Tibial nerve (tissue), 3 donors: ENCODE measurements around the gene PTGR3.

ENCODE experiments used
- POLR2A ChIP-seq, 2 donors: fragments of 450-650 bp; IDR thresholded peaks; one replicate each; pipeline ENCODE4 v1.6.1; 2017; ENCODE audit warnings: antibody characterized with exemption in 2 of 2, mild to moderate bottlenecking in 2 of 2, moderate library complexity in 2 of 2
- TF ChIP-seq, protein P1 (sequence below), 5 experiments: fragments of 200-600 bp in 3 of 5; fragments of 450-650 bp in 2 of 5; sonication (generic) in 3 of 5; IDR thresholded peaks; one replicate each; pipeline ENCODE4 v1.5.1; 2016 to 2019; ENCODE audit warnings: antibody characterized with exemption in 5 of 5, mild to moderate bottlenecking in 3 of 5, moderate library complexity in 2 of 5

DNA sequence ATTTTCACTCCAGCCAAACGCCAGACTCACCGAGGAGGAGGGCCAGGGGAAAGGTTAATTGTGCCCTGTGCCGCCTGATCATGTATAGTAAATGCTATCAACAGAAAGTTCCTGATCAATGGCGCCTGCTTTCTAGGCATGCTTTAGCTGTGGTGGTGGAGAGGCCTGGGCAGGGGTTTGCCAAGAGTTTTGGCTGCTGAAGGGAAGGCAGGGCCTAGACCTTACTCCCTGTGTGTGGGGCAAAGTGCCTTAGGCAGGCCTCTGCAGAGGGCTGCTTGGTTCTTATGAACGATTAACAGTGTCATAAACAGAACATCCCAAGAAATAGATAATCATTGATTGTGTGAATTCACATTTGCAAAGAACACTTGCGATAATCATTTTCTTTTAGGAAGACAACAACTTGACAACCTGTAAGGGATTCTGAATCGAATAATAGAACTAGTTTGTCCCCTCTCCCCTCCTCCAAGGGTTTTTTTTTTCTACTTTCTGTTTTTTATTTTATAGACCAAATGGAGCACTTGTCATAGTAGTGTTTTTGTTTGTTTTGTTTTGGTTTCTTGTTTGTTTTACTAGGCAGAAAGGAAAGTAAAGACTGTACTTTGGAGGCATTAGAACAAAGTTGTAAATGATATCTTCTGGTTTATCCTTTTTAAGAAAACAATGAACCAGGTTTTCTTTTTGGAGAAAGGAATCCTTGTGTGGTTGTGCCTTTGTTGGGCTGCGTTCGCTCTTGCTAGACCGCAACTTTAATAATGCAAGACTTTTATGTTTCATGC, 8.2 kb upstream of the PTGR3 start:
- TF ChIP-seq, protein P1, sequence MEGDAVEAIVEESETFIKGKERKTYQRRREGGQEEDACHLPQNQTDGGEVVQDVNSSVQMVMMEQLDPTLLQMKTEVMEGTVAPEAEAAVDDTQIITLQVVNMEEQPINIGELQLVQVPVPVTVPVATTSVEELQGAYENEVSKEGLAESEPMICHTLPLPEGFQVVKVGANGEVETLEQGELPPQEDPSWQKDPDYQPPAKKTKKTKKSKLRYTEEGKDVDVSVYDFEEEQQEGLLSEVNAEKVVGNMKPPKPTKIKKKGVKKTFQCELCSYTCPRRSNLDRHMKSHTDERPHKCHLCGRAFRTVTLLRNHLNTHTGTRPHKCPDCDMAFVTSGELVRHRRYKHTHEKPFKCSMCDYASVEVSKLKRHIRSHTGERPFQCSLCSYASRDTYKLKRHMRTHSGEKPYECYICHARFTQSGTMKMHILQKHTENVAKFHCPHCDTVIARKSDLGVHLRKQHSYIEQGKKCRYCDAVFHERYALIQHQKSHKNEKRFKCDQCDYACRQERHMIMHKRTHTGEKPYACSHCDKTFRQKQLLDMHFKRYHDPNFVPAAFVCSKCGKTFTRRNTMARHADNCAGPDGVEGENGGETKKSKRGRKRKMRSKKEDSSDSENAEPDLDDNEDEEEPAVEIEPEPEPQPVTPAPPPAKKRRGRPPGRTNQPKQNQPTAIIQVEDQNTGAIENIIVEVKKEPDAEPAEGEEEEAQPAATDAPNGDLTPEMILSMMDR (IDR thresholded peaks at IDR 0.05) = no peak
- no peak for TF ChIP-seq POLR2A (IDR thresholded peaks at IDR 0.05)
